GM12878 (cell line): ENCODE measurements around the gene CD276.

Experiments used
- BACH1 ChIP-seq: fragments of 450-650 bp; IDR thresholded peaks from 2 replicates; pipeline ENCODE4 v1.6.1; 2017; ENCODE audit warnings: mild to moderate bottlenecking, borderline replicate concordance
- CBX5 ChIP-seq: sonication (generic); IDR thresholded peaks from 2 replicates; pipeline ENCODE4 v1.6.1; 2016; ENCODE audit warnings: low read depth, moderate library complexity, mild to moderate bottlenecking, inconsistent platforms
- CTCF ChIP-seq, 3 experiments: IDR thresholded peaks in 2 of 3; conservative IDR thresholded peaks in 1 of 3; 2 replicates each; pipeline ENCODE4 v1.5.1; 2011; ENCODE audit warnings: low read depth in 3 of 3, low read length in 3 of 3, mild to moderate bottlenecking in 3 of 3, control low read depth in 2 of 3, moderate library complexity in 2 of 3, inconsistent platforms in 1 of 3, mixed read lengths in 1 of 3; ENCODE audit not compliant: control insufficient read depth in 2 of 3, insufficient read depth in 1 of 3; ENCODE audit errors: extremely low read depth in 1 of 3
- EZH2 ChIP-seq: IDR thresholded peaks from 2 replicates; pipeline ENCODE4 v1.6.1; 2012; ENCODE audit warnings: low read depth, mild to moderate bottlenecking, control low read depth, inconsistent platforms, low read length, borderline replicate concordance; ENCODE audit not compliant: control insufficient read depth
- FOS ChIP-seq: IDR thresholded peaks from 3 replicates; pipeline ENCODE4 v1.6.1; 2011; ENCODE audit warnings: borderline replicate concordance; ENCODE audit not compliant: insufficient read length; ENCODE audit errors: extremely low read depth
- JUNB ChIP-seq: IDR thresholded peaks from 2 replicates; pipeline ENCODE4 v1.6.1; 2016; ENCODE audit warnings: antibody characterized with exemption, mild to moderate bottlenecking
- NR2F1 ChIP-seq: fragments of 450-650 bp; conservative IDR thresholded peaks from 2 replicates; pipeline ENCODE4 v1.6.1; 2017; ENCODE audit warnings: mild to moderate bottlenecking
- POLR2A ChIP-seq: IDR thresholded peaks from 2 replicates; pipeline ENCODE4 v1.6.1; 2011; ENCODE audit warnings: low read depth, mild to moderate bottlenecking, low read length
- SMC3 ChIP-seq: IDR thresholded peaks from 2 replicates; pipeline ENCODE4 v1.6.1; 2011; ENCODE audit warnings: low read length, improper control_type of control experiment, borderline replicate concordance
- SP1 ChIP-seq: IDR thresholded peaks from one replicate; pipeline ENCODE4 v1.6.1; 2011; ENCODE audit warnings: low read depth, low read length
- WRNIP1 ChIP-seq: IDR thresholded peaks from 2 replicates; pipeline ENCODE4 v1.6.1; 2011; ENCODE audit warnings: low read depth, low read length, improper control_type of control experiment, borderline replicate concordance
- ZBTB33 ChIP-seq: fragments of 450-650 bp; IDR thresholded peaks from 2 replicates; pipeline ENCODE4 v1.6.1; 2017; ENCODE audit warnings: mild to moderate bottlenecking
- ZNF622 ChIP-seq: fragments of 450-650 bp; IDR thresholded peaks from 2 replicates; pipeline ENCODE4 v1.6.1; 2017; ENCODE audit warnings: mild to moderate bottlenecking, inconsistent platforms

GRCh38 chr15:73683257-73683776 is 866 bp upstream of the CD276 start:
- TF ChIP-seq ZNF622 (no peak), EZH2 (no peak), ZBTB33 (no peak), FOS (no peak), NR2F1 (no peak), WRNIP1 (no peak), JUNB (no peak), CBX5 (no peak), SP1 (no peak), BACH1 (no peak), POLR2A (no peak), CTCF (IDR thresholded peaks at IDR 0.05 in 2 of 3, conservative IDR thresholded peaks at IDR 0.05 in 1 of 3; ENCODE audit: control insufficient read depth in 2 of 3, extremely low read depth in 1 of 3, insufficient read depth in 1 of 3, low read depth in 3 of 3, low read length in 3 of 3) (no peak), SMC3 (no peak)
